B cell (primary cell): ENCODE data around the gene RORC. TPM values are rescaled to one million over a fixed set of nuclear protein-coding genes. Genes with fewer than 3 reads are reported as not detected.

Experiments
- ATAC-seq: fragments of 200-7000 bp; cut with Tn5 transposase; one replicate; pipeline ENCODE4 v1.10.0; 2021; ENCODE audit warnings: low read depth, mild to moderate bottlenecking, moderate number of reproducible peaks, moderate library complexity
- CTCF ChIA-PET: fragments of 350-600 bp; sonication (Branson Sonifier 250); formaldehyde crosslinking; loops from one replicate; lab custom pipeline; 2021; ENCODE audit warnings: antibody characterized with exemption, inconsistent platforms; lab: Charles Lee
- POLR2A ChIA-PET: fragments of 350-600 bp; sonication (Branson Sonifier 250); formaldehyde crosslinking; loops from one replicate; lab custom pipeline; 2021; ENCODE audit warnings: antibody characterized with exemption; lab: Charles Lee
- DNase-seq: peaks from one replicate; pipeline ENCODE4 v3.0.0; 2013
- H2AFZ ChIP-seq: 2 replicates; pipeline ENCODE4 v1.6.1; 2012; ENCODE audit warnings: mild to moderate bottlenecking, low read depth, low read length; ENCODE audit not compliant: insufficient read depth, poor library complexity, severe bottlenecking
- H3K27ac ChIP-seq, 2 donors: 1 replicate in 1 of 2; 2 replicates in 1 of 2; pipeline ENCODE4 v1.5.1; 2012 to 2013; ENCODE audit warnings: low read length in 2 of 2, mild to moderate bottlenecking in 2 of 2, moderate library complexity in 1 of 2
- H3K27me3 ChIP-seq, 4 experiments: fragments of 200-600 bp in 1 of 4; sonication (generic) in 1 of 4; replicated peaks in 1 of 4; 1 replicate in 2 of 4; 2 replicates in 2 of 4; pipeline versions ENCODE4 v1.6.1 to v1.7.0; 2013 to 2016; ENCODE audit warnings: low read length in 3 of 4, mild to moderate bottlenecking in 2 of 4, mixed read lengths in 1 of 4, moderate library complexity in 1 of 4; ENCODE audit not compliant: insufficient read depth in 4 of 4, control insufficient read depth in 3 of 4; ENCODE audit errors: control extremely low read depth in 1 of 4
- H3K36me3 ChIP-seq, 2 experiments: replicated peaks in 1 of 2; 1 replicate in 1 of 2; 2 replicates in 1 of 2; pipeline versions ENCODE4 v1.6.1 to v1.7.1; 2013; ENCODE audit warnings: low read length in 1 of 2; ENCODE audit not compliant: insufficient read depth in 2 of 2, control insufficient read depth in 1 of 2; ENCODE audit errors: control extremely low read depth in 1 of 2, extremely low read depth in 1 of 2
- H3K4me1 ChIP-seq, 2 donors: fragments of 200-600 bp in 1 of 2; sonication (generic) in 1 of 2; 1 replicate in 1 of 2; 2 replicates in 1 of 2; pipeline versions ENCODE4 v1.5.1 to v1.6.1; 2013 to 2017; ENCODE audit warnings: low read length in 2 of 2; ENCODE audit not compliant: control insufficient read depth in 2 of 2, insufficient read depth in 2 of 2
- H3K4me2 ChIP-seq: replicated peaks from 2 replicates; pipeline ENCODE3; 2012; ENCODE audit warnings: mild to moderate bottlenecking, low read depth, low read length; ENCODE audit not compliant: poor library complexity, severe bottlenecking
- H3K4me3 ChIP-seq, 5 experiments: fragments of 200-600 bp in 1 of 5; sonication (generic) in 1 of 5; 1 replicate in 3 of 5; 2 replicates in 2 of 5; pipeline versions ENCODE4 v1.5.1 to v1.7.0; 2011 to 2016; ENCODE audit warnings: low read length in 4 of 5, mild to moderate bottlenecking in 4 of 5, low read depth in 2 of 5, control low read depth in 1 of 5, moderate library complexity in 1 of 5; ENCODE audit not compliant: insufficient read depth in 1 of 5; ENCODE audit errors: control extremely low read depth in 1 of 5, extremely low read depth in 1 of 5
- H3K79me2 ChIP-seq: fragments of 200-600 bp; sonication (generic); one replicate; pipeline ENCODE4 v1.6.0; 2016; ENCODE audit warnings: low read length; ENCODE audit not compliant: control insufficient read depth, insufficient read depth
- H3K9ac ChIP-seq: fragments of 200-600 bp; sonication (generic); 2 replicates; pipeline ENCODE4 v1.6.1; 2017; ENCODE audit warnings: mild to moderate bottlenecking, low read length, moderate library complexity
- H3K9me3 ChIP-seq, 3 donors: one replicate each; pipeline versions ENCODE4 v1.6.1 to v1.7.1; 2013; ENCODE audit warnings: low read length in 2 of 3; ENCODE audit not compliant: control insufficient read depth in 2 of 3, insufficient read depth in 1 of 3; ENCODE audit errors: control extremely low read depth in 1 of 3
- H4K20me1 ChIP-seq: 2 replicates; pipeline ENCODE4 v1.6.0; 2012; ENCODE audit warnings: mild to moderate bottlenecking, low read length; ENCODE audit not compliant: insufficient read depth, control insufficient read depth, poor library complexity, severe bottlenecking
- H3K27ac Mint-ChIP-seq: one replicate; pipeline ENCODE4 v1.8.0; 2021; ENCODE audit warnings: mixed read lengths
- H3K27me3 Mint-ChIP-seq: one replicate; pipeline ENCODE4 v1.8.0; 2021; ENCODE audit warnings: mixed read lengths
- H3K4me1 Mint-ChIP-seq: one replicate; pipeline ENCODE4 v1.8.0; 2021; ENCODE audit warnings: mixed read lengths
- H3K4me3 Mint-ChIP-seq: one replicate; pipeline ENCODE4 v1.8.0; 2021; ENCODE audit warnings: mixed read lengths
- H3K9me3 Mint-ChIP-seq: one replicate; pipeline ENCODE4 v1.8.0; 2022; ENCODE audit warnings: mixed read lengths; ENCODE audit not compliant: insufficient read depth
- CTCF ChIP-seq: fragments of 200-600 bp; IDR thresholded peaks from one replicate; pipeline ENCODE4 v1.8.0; 2022; ENCODE audit warnings: antibody characterized with exemption, mild to moderate bottlenecking
- EZH2 ChIP-seq: IDR thresholded peaks from 2 replicates; pipeline ENCODE4 v1.6.1; 2012; ENCODE audit warnings: borderline replicate concordance, low read depth, mild to moderate bottlenecking, moderate library complexity, low read length; ENCODE audit not compliant: insufficient read depth, poor library complexity, severe bottlenecking
- WGBS: methylation state at CpG from one replicate; pipeline ENCODE4 v1.1.5; 2013; ENCODE audit warnings: missing lambda C conversion rate; ENCODE audit not compliant: insufficient coverage; 5-methylcytosine and 5-hydroxymethylcytosine counted together
- intact Hi-C: fragments of 100-400 bp; cut with micrococcal nuclease; formaldehyde crosslinking; loops from one replicate; pipeline ENCODE4 v1.10.0; 2022
- polyA plus RNA-seq: library from polyadenylated mRNA; depleted of rRNA; stranded (reverse); fragments of >200 nt; gene quantifications from 2 replicates; pipeline ENCODE4 v1.2.3, GENCODE V29; 2012
- total RNA-seq, 2 donors: library from RNA; stranded (reverse); fragments of 120-200 nt in 1 of 2; gene quantifications; 1 replicate in 1 of 2; 2 replicates in 1 of 2; pipeline versions ENCODE4 v1.2.3 to v1.2.4, GENCODE V29; 2013 to 2022

Gene RORC
- total and polyA plus RNA-seq, 2 donors (not counting 1 experiment from before 2014, with no cell fraction given) = 0.15 TPM; not detected in 1

- Mint-ChIP-seq H3K4me1 (no peaks in the 10 kb centered on the region), H3K27me3 (no peaks in the 10 kb centered on the region), H3K27ac (no peak overlapping the region), H3K4me3 (no peak overlapping the region), H3K9me3 (no peaks in the 10 kb centered on the region)
- WGBS = 55% methylated on average over 4 of the region's 4 CpGs
- Histone ChIP-seq H3K79me2 (no peaks in the 10 kb centered on the region), H3K9ac (no peak overlapping the region), H3K4me2 (no peak overlapping the region), H3K36me3 (peaks cover 0 to 39% of the 10 kb centered on the region in 2 experiments), H4K20me1 (no peaks in the 10 kb centered on the region), H3K4me1 (no peaks in the 10 kb centered on the region), H3K27ac (no peak overlapping the region), H3K9me3 (no peaks in the 10 kb centered on the region), H2AFZ (no peak overlapping the region), H3K4me3 (no peak overlapping the region), H3K27me3 (no peaks in the 10 kb centered on the region)
- no peak for TF ChIP-seq EZH2
- ATAC-seq = no peak
- DNase-seq = no peak
- CTCF ChIA-PET = interaction anchor here (0.6 to 1.2 kb wide), 2 partner anchors 10 to 48 kb away, joined by 3 read pairs; partner anchors contain the start of gene TDRKH
- intact Hi-C loops = no loop called here
- POLR2A ChIA-PET = no interaction called here
Measured at GRCh38 chr1:151779852-151780251, 51.8 kb downstream of the RORC start.

- Histone ChIP-seq H3K27ac (no peak overlapping the region), H3K9me3 (no peaks in the 10 kb centered on the region), H3K4me2 (no peak overlapping the region), H3K79me2 (no peaks in the 10 kb centered on the region), H3K27me3 (no peaks in the 10 kb centered on the region), H4K20me1 (no peaks in the 10 kb centered on the region), H3K36me3 (peaks cover 0 to 47% of the 10 kb centered on the region in 2 experiments), H2AFZ (no peak overlapping the region), H3K9ac (no peak overlapping the region), H3K4me3 (no peak overlapping the region), H3K4me1 (no peaks in the 10 kb centered on the region)
- ChIA-PET POLR2A (no interaction called here), CTCF (interaction anchor here (0.7 to 1.0 kb wide), 2 partner anchors 55 to 58 kb away, joined by 3 to 6 read pairs; no protein-coding TSS in a partner anchor)
- DNase-seq (no peak), ATAC-seq (no peak)
- Mint-ChIP-seq H3K4me1 (no peaks in the 10 kb centered on the region), H3K4me3 (no peak overlapping the region), H3K27ac (no peak overlapping the region), H3K9me3 (no peaks in the 10 kb centered on the region), H3K27me3 (no peaks in the 10 kb centered on the region)
- WGBS = 100% methylated on average over 4 of the region's 4 CpGs
- intact Hi-C loops = no loop called here
- TF ChIP-seq CTCF = no peak
- no peak for TF ChIP-seq EZH2
Measured at GRCh38 chr1:151777317-151777716, 54.3 kb downstream of the RORC start.
